Psoas muscle (tissue), 8 donors: ENCODE data around the gene ISLR. TPM values are rescaled to one million over a fixed set of nuclear protein-coding genes. Genes with fewer than 3 reads are reported as not detected.

Experiments
- ATAC-seq, 4 donors: fragments of 200-7000 bp; cut with Tn5 transposase; one replicate each; pipeline ENCODE4 v1.9.1; 2020; ENCODE audit warnings: moderate library complexity in 3 of 4, mild to moderate bottlenecking in 2 of 4
- DNase-seq, 2 donors: peaks; one replicate each; pipeline ENCODE4 v3.0.0-alpha.2; 2020
- H3K27ac ChIP-seq: fragments of 200-600 bp; one replicate; pipeline ENCODE4 v1.8.0; 2022
- H3K27me3 ChIP-seq, 3 donors: fragments of 200-600 bp in 1 of 3; one replicate each; pipeline versions ENCODE4 v1.6.1 to v1.8.0; 2013 to 2022; ENCODE audit warnings: low read length in 2 of 3, mild to moderate bottlenecking in 2 of 3, moderate library complexity in 1 of 3; ENCODE audit not compliant: insufficient read depth in 3 of 3
- H3K36me3 ChIP-seq, 2 donors: fragments of 200-600 bp in 1 of 2; one replicate each; pipeline versions ENCODE4 v1.6.1 to v1.8.0; 2013 to 2022; ENCODE audit warnings: low read depth in 1 of 2, mild to moderate bottlenecking in 1 of 2, moderate library complexity in 1 of 2; ENCODE audit not compliant: insufficient read depth in 1 of 2
- H3K4me1 ChIP-seq: fragments of 200-600 bp; one replicate; pipeline ENCODE4 v1.8.0; 2022
- H3K4me3 ChIP-seq: fragments of 200-600 bp; one replicate; pipeline ENCODE4 v1.8.0; 2022; ENCODE audit warnings: mild to moderate bottlenecking
- H3K9me3 ChIP-seq: fragments of 200-600 bp; one replicate; pipeline ENCODE4 v1.8.0; 2022
- whole genome bisulfite sequencing, 3 donors: extraction: QIAGEN DNeasy Blood & Tissue Kit; methylation state at CpG; one replicate each; pipeline versions ENCODE4 v1.1.6 to v1.1.7; 2013; 5-methylcytosine and 5-hydroxymethylcytosine counted together
- intact Hi-C, 2 donors: fragments of 100-400 bp; cut with DNase I; formaldehyde crosslinking; loops; one replicate each; pipeline versions ENCODE4 v1.11.0 to v1.14.2; 2022
- polyA plus RNA-seq, 3 donors: library from polyadenylated mRNA; stranded (reverse); fragments of 200-250 nt; gene quantifications; one replicate each; pipeline ENCODE4 v1.2.3, GENCODE V29; 2013
- total RNA-seq, 4 donors: library from RNA; stranded (reverse); fragmentation: NEBNext Ultra II Directional in 2 of 4; extraction: Animal tissue kit (Norgen Biotek cat#: 25700) in 2 of 4; gene quantifications; one replicate each; pipeline versions ENCODE4 v1.2.1 to v1.2.4, GENCODE V29; 2021 to 2023
- TF ChIP-seq, protein P1 (sequence below): fragments of 200-600 bp; IDR thresholded peaks from one replicate; pipeline ENCODE4 v1.8.0; 2022; ENCODE audit warnings: antibody characterized with exemption
- donor health status: healthy with polysubstance abuse.
- donor health status: DM: no; HTN: no; CAD: no; lungs with moderate emphysema.
- donor health status: Bipolar disorder and iron deficiency.
- donor health status: healthy.
- donor health status: DM: yes; HTN: yes; CAD: no.
- donor health status: DM: no; HTN: no; CAD: no.
- donor health status: DM: no; HTN: no; CAD: no.
- donor health status: DM: yes; HTN: yes; CAD: no.

The ISLR gene
- total and polyA plus RNA-seq, 7 donors: 2.6 to 18.0 (median 4.1) TPM

DNA sequence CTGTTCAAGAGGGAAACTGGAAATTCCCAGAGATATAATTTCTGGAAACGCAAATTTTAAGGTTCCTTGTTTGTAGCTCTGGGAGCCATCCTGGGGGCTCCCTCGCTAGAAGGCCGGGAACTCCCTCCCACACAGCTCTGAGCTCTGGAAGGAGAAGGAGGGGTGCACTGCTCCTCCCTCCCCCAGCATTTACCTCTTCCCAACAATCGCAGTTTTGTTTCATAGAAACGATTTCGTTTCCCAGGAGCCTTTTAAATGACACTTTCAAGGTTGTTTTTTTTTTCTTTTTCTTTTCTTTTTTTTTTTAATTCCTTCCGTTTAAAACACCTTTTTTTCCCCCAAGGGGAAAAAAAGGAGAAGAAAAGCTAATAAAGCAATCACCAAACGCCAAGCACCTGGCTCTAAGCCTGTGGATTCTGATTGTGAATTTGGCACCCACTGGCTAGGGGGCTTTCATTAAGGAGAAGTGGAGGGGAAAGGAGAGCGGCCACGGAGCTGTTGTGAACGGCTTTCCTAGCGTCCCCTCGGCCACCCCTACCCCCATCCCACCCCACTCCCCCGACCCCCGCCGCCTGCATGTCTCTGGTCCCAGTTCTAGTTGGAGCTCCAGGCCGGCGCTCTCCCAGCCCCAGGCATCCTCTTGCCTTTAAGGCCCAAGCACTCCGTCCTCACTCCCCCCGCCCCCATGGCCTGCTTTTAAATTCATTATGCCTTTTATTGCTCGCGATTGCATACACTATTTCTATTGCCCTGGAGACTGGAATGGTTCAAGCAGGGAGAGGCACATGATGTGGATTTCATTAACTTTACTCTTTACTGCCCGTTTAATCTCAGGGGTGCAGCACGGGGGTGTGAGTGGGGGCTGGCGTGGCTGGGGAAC lies 49.0 kb downstream of the ISLR start:
- DNase-seq: no peak
- no peaks in the 10 kb centered on the region for H3K4me1 ChIP-seq
- 49 to 61% (median 56%) methylated on average over 25 of the region's 25 CpGs for WGBS, 3 donors
- intact Hi-C loops: no loop called here
- ATAC-seq: no peak
- TF ChIP-seq, protein P1, sequence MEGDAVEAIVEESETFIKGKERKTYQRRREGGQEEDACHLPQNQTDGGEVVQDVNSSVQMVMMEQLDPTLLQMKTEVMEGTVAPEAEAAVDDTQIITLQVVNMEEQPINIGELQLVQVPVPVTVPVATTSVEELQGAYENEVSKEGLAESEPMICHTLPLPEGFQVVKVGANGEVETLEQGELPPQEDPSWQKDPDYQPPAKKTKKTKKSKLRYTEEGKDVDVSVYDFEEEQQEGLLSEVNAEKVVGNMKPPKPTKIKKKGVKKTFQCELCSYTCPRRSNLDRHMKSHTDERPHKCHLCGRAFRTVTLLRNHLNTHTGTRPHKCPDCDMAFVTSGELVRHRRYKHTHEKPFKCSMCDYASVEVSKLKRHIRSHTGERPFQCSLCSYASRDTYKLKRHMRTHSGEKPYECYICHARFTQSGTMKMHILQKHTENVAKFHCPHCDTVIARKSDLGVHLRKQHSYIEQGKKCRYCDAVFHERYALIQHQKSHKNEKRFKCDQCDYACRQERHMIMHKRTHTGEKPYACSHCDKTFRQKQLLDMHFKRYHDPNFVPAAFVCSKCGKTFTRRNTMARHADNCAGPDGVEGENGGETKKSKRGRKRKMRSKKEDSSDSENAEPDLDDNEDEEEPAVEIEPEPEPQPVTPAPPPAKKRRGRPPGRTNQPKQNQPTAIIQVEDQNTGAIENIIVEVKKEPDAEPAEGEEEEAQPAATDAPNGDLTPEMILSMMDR: no peak
- H3K36me3 ChIP-seq: no peaks in the 10 kb centered on the region
- H3K9me3 ChIP-seq: no peaks in the 10 kb centered on the region
- no peak overlapping the region for H3K4me3 ChIP-seq
- no peak overlapping the region for H3K27ac ChIP-seq
- H3K27me3 ChIP-seq: peaks cover 0 to 27% (median 8%) of the 10 kb centered on the region in 3 donors

DNA sequence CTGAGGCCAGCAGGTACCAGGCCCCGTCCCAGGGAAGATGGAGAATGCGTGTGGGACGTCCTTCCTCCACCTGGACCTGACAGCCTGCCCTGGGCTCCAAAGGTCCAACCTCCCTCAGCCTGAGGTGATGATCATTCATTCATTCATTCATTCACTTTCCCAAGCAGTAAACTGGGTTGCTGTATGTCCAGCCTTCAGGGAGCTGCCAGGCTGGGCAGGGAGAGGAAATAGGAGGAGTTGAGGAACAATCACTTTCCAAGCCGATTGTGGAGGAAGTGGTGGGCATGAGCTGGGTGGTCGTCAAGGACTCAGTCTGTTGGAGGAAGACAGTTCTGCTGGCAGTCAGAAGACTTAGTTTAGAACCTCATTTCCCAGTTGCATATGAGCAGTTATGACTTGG lies 52.4 kb downstream of the ISLR start:
- peaks cover 0 to 36% (median 5%) of the 10 kb centered on the region in 3 donors for H3K27me3 ChIP-seq
- ATAC-seq (no peak), DNase-seq (no peak)
- no peak overlapping the region for H3K27ac ChIP-seq
- peaks cover 10% of the 10 kb centered on the region for H3K4me1 ChIP-seq
- WGBS, 3 donors: 78 to 82% (median 79%) methylated on average over 4 to 5 of the region's 5 CpGs
- intact Hi-C loops: no loop called here
- H3K4me3 ChIP-seq: no peak overlapping the region
- no peaks in the 10 kb centered on the region for H3K36me3 ChIP-seq
- TF ChIP-seq, protein P1: no peak
- no peaks in the 10 kb centered on the region for H3K9me3 ChIP-seq

Other genes starting within 250 kb of the ISLR start
- 1 to 10 TPM; 5.1 to 8.7 (median 6.3) TPM for gene LOXL1, start 247.2 kb upstream of the ISLR start, total RNA-seq
- 1 to 10 TPM; 1.6 to 5.1 (median 4.3) TPM for gene LOXL1, start 247.2 kb upstream of the ISLR start, polyA plus RNA-seq
- gene STOML1, start 181.4 kb upstream of the ISLR start, total RNA-seq: 10 to 100 TPM; 18.3 to 26.2 (median 22.7) TPM
- gene STOML1, start 181.4 kb upstream of the ISLR start, polyA plus RNA-seq: 10 to 100 TPM; 22.0 to 34.4 (median 33.0) TPM
- 10 to 100 TPM; 15.0 to 22.6 (median 15.6) TPM for gene PML, start 179.0 kb upstream of the ISLR start, total RNA-seq
- 10 to 100 TPM in 1 of 3 donors, 1 to 10 TPM in 2; 6.7 to 10.2 (median 7.5) TPM for gene PML, start 179.0 kb upstream of the ISLR start, polyA plus RNA-seq
- gene GOLGA6A, start 91.2 kb upstream of the ISLR start, total RNA-seq: 1 to 10 TPM in 1 of 4 donors, under 1 TPM in 1, not detected in 2; 0.08 to 1.1 TPM
- gene GOLGA6A, start 91.2 kb upstream of the ISLR start, polyA plus RNA-seq: under 1 TPM in 1 of 3 donors, not detected in 2; 0.16 TPM
- gene ISLR2, start 43.1 kb upstream of the ISLR start, total RNA-seq: 1 to 10 TPM; 1.1 to 2.2 (median 1.6) TPM
- 1 to 10 TPM; 1.2 to 1.7 (median 1.4) TPM for gene ISLR2, start 43.1 kb upstream of the ISLR start, polyA plus RNA-seq
- gene STRA6, start 29.1 kb downstream of the ISLR start, total RNA-seq: not detected
- under 1 TPM in 1 of 3 donors, not detected in 2; 0.05 TPM for gene STRA6, start 29.1 kb downstream of the ISLR start, polyA plus RNA-seq
- not detected for gene CCDC33, start 62.6 kb downstream of the ISLR start, total RNA-seq
- under 1 TPM in 2 of 3 donors, not detected in 1; 0.01 to 0.03 TPM for gene CCDC33, start 62.6 kb downstream of the ISLR start, polyA plus RNA-seq
- gene CYP11A1, start 193.9 kb downstream of the ISLR start, total RNA-seq: 1 to 10 TPM in 2 of 4 donors, under 1 TPM in 2; 0.61 to 5.0 (median 2.2) TPM
- under 1 TPM; 0.14 to 0.24 (median 0.18) TPM for gene CYP11A1, start 193.9 kb downstream of the ISLR start, polyA plus RNA-seq